H1 (cell line): ENCODE measurements around the gene DDIAS.

Experiments used
- BRCA1 ChIP-seq: IDR thresholded peaks from 2 replicates; pipeline ENCODE4 v1.6.1; 2012; ENCODE audit warnings: low read depth, low read length, improper control_type of control experiment
- POLR2AphosphoS5 ChIP-seq: IDR thresholded peaks from 2 replicates; pipeline ENCODE4 v1.6.1; 2011; ENCODE audit warnings: low read depth, low read length
- RAD21 ChIP-seq, 2 experiments: IDR thresholded peaks in 1 of 2; conservative IDR thresholded peaks in 1 of 2; 2 replicates each; pipeline ENCODE4 v1.6.1; 2011; ENCODE audit warnings: low read depth in 2 of 2, low read length in 2 of 2, improper control_type of control experiment in 1 of 2, inconsistent platforms in 1 of 2, mild to moderate bottlenecking in 1 of 2, moderate library complexity in 1 of 2
- RFX5 ChIP-seq: IDR thresholded peaks from 2 replicates; pipeline ENCODE4 v1.6.1; 2011; ENCODE audit warnings: low read depth, low read length, improper control_type of control experiment, borderline replicate concordance
- YY1 ChIP-seq: IDR thresholded peaks from 2 replicates; pipeline ENCODE4 v1.6.1; 2011; ENCODE audit warnings: low read depth, mild to moderate bottlenecking, low read length
- TF ChIP-seq, protein P1 (sequence below): IDR thresholded peaks from 2 replicates; pipeline ENCODE4 v1.6.1; 2012; ENCODE audit warnings: inconsistent platforms

DNA sequence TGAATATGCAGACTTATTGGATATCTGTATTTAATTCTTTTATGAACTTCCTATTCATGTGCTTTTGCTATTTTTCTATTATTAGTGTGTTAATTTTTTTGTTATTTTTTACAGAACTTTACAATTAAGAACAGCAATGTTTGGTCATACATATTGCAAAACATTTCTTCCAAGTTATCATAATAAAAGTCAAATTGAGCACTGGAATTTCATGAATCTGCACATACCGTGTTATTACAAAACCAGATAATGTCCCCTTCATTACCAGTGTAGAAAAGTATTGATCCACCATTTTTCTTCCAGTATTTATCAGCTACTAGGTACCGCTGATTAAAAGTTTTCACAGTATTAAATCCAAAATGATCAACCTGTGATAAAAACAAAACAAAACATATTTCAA is 41.8 kb upstream of the DDIAS start:
- TF ChIP-seq, protein P1, sequence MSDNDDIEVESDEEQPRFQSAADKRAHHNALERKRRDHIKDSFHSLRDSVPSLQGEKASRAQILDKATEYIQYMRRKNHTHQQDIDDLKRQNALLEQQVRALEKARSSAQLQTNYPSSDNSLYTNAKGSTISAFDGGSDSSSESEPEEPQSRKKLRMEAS = no peak
- TF ChIP-seq BRCA1 = no peak
- TF ChIP-seq RAD21 (IDR thresholded peaks at IDR 0.05 in 1 of 2, conservative IDR thresholded peaks at IDR 0.05 in 1 of 2; ENCODE audit: low read depth in 2 of 2, low read length in 2 of 2) = no peak
- no peak for TF ChIP-seq YY1
- TF ChIP-seq RFX5 = no peak
- TF ChIP-seq POLR2AphosphoS5 = no peak
